Activated effector memory CD4-positive, alpha-beta T cell treated with anti-CD3 and anti-CD28 coated beads, Interleukin-2, amount 50 U/mL, for 16 hours (primary cell): ENCODE results near the gene TMSB4X.
"Not testable (repeated sequence)": the region's sequence is repeated elsewhere in the genome, so short reads cannot be mapped to it uniquely, and the experiment has no call there.

Source experiments
- DNase-seq: peaks from one replicate; pipeline ENCODE4 v3.0.0-alpha.2; 2020

The TMSB4X gene

GRCh38 chrX:12974796-12975669 lies at the start of gene TMSB4X:
TMSB4X (plus strand) TSS chrX:12975110.
- DNase-seq = peak; percentile 94

- no peak for DNase-seq
Measured at GRCh38 chrX:12929701-12930100, 45.2 kb upstream of the TMSB4X start.

- DNase-seq = no peak
Measured at GRCh38 chrX:12930150-12930549, 44.8 kb upstream of the TMSB4X start.

DNA sequence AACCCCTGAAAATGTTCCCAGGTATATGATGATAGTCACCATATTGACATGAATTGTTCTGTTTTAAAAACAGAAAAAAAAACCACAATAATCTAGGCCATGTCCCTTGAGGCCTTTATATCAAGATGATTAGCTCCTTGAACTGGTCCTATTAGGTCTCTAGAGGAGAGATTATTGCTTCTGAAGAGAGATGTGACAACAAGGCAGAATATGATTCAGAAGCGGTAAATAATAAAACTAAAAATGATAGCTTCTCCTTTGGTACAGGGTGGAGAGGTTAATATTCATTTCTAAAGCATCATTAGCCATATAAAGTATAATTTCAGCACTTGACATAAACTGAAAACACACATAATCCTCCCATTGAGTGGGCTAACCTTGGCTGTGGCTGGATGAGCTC lies 42.7 kb upstream of the TMSB4X start:
- no peak for DNase-seq

GRCh38 chrX:12934850-12935249 lies 40.1 kb upstream of the TMSB4X start:
- no peak for DNase-seq

- DNase-seq = no peak
Measured at GRCh38 chrX:12936947-12937346, 38.0 kb upstream of the TMSB4X start.

- DNase-seq = not testable (repeated sequence)
Measured at GRCh38 chrX:12940471-12940870, 34.4 kb upstream of the TMSB4X start.

- DNase-seq = not testable (repeated sequence)
Measured at GRCh38 chrX:12943592-12943991, 31.3 kb upstream of the TMSB4X start.

- DNase-seq = not testable (repeated sequence)
Measured at GRCh38 chrX:12944452-12944851, 30.5 kb upstream of the TMSB4X start.

DNA sequence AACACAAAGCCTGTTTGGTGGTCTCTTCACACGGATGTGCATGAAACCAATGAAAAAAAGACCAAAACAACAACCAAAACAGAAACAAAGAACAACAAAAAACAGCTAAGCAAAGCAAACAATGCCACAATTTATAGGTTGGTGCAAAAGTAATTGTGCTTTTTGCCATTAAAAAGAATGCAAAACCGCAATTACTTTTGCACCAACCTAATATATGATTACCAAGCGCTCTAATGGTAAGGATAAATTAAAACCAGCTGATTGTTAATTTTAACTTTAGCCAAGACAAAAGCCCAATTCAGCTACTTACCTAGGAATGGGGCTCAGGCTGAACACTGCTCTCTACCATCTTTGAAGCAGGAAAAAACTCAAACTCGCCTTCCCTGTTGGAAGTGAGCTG lies 29.4 kb upstream of the TMSB4X start:
- DNase-seq = no peak

DNA sequence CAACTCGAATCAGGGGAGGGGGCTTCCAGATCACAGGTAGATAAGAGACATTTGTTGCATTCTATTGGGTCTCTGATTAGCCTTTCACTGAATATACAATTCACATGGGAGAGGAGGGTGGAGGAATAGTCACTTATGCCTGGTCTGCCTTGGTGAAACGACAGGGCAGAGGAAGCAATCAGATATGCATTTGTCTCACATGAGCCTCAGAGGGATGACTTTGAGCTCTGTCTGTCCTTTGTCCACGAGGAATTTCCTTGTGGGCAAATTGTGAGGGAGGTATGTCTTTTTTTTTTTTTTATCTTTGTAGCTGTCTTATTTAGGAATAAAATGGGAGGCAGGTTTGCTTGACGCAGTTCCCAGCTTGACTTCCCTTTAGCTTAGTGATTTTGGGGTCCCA lies 28.5 kb upstream of the TMSB4X start:
- no peak for DNase-seq

GRCh38 chrX:12946838-12947544 lies 27.9 kb upstream of the TMSB4X start:
- peak; percentile 88 for DNase-seq

DNA sequence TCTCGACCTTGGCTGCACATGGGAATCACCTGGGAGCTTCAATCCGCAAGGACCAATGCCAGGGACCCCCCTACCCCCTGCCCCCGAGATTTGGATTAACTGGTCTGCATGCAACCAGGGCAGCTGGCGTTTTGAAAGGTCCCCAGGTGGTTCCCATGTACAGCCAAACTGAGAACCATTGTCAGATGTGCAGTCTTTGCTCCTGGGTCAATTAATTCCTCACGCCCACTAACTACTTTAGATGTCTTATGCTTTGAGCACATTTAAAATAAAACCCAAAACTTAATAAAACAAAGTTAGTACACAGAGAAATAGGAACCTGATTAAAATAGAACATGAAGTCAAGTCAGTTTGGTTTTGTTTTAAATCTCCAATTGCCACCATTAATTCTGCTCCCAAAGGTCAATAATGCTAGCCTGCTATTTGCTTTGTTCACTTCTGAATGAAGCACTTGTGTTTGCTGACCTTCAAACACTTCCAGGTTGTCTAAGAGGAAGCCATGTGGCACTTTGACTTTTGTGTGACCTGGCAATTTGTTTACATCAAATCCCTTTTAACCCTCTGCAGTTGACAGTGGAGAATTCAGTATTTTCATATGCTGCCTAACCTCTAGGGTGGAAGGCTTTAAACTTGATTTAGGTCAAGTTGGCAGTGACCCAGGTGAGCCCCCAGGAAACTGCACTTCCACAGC lies 27.2 kb upstream of the TMSB4X start:
- DNase-seq = no peak

DNA sequence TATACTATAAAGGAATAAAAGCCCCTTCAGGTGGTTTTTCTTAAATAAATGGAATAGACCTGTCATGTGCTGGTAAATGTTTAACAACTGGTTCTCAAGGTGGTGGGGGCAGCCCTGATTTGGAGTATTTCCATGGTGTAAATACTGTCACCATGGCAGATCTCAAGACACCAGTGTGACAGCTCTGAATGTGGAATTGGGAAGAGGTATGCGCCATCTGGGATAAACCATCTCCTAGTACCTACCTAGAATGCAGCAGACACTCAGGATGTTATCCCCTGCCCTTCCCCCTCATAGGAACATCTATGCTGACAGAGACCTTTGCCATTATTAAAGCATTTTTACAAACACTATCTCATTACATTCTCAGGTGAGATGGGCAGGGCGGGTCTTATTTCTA lies 26.4 kb upstream of the TMSB4X start:
- no peak for DNase-seq

GRCh38 chrX:12949205-12949926 lies 25.5 kb upstream of the TMSB4X start:
- DNase-seq = no peak

GRCh38 chrX:12949927-12950656 lies 24.8 kb upstream of the TMSB4X start:
- peak; percentile 94 for DNase-seq

DNA sequence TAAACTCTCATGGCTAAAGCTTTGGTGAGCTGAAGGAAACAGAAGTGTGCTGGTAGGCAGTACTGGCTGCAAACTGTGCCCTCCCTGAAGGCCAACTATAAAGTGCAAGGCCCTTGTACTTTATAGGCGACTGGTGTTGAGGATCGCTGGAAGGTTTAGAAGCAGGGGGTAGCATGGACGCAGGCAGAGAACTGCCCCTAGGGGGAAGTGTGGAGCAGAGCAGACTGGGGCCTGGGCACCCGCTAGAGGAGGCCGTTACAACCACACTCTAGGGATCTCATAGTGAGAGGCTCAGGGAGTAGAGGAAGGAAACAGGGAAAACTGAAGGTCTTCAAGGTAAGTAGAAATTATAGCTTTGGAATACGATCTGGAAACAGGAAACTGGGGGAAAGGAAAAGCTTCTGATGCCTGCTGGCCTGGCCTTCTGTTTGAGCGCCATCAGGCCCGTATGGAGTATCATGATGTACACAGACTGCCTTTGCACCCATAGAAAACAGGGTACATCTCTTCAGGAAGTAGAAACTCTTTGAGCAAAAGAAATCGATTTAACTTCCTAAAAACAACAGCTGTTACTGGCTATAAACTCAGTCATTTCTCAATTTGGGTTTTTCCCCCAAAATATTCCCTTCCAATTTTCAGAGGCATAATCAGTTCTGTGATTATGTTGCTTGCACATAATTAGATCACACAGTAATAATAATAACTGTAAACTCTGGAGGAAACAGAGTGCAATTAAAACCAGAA lies 23.9 kb upstream of the TMSB4X start:
- DNase-seq = peak; percentile 87

GRCh38 chrX:12951595-12951975 lies 23.3 kb upstream of the TMSB4X start:
- DNase-seq = no peak

GRCh38 chrX:12953420-12953819 lies 21.5 kb upstream of the TMSB4X start:
- no peak for DNase-seq

GRCh38 chrX:12954376-12954775 lies 20.5 kb upstream of the TMSB4X start:
- no peak for DNase-seq

DNA sequence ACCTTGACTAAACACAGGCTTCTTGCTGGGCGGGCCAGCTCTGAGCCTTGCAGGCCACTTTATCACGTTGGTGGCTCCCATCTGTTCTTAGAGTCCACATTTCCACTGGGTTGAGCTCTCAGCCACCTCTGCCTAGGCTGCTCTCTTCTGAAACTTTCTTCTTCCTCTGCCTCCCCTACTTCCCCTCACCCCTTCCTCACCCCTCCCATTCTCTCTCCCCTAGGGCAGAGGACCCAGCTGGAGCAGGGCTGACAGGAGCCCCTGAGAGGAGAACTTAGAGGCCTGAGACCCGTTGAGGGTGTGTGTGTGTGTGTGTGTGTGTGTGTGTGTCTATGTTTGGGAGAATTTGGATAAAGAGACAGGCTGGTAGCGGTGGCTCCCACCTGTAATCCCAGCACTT lies 19.9 kb upstream of the TMSB4X start:
- no peak for DNase-seq
